ENCODE measurements around the gene CNTNAP2. TPM values are rescaled to one million over a fixed set of nuclear protein-coding genes. Genes with fewer than 3 reads are reported as not detected.
A peak's percentile ranks its signal among the peaks of the same experiment; 100 is the strongest.

Gene CNTNAP2
- total and polyA plus RNA-seq, 9 of the 15 experiments (the other 6 are each of a cell fraction or from before 2014, with no cell fraction given): 0.04 to 0.62 (median 0.09) TPM; not detected in 4

- TF ChIP-seq E2F8 (IDR thresholded peaks at IDR 0.05; ENCODE audit: low read depth, partially characterized antibody) (no peak), ETV6 (IDR thresholded peaks at IDR 0.05; ENCODE audit: borderline replicate concordance in 1 of 2, low read depth in 2 of 2, low read length in 1 of 2) (no peak), ETV6 (CRISPR knock-in tag; IDR thresholded peaks at IDR 0.05; ENCODE audit: borderline replicate concordance) (no peak), ZNF224 (CRISPR knock-in tag; IDR thresholded peaks at IDR 0.05) (no peak), THRA (IDR thresholded peaks at IDR 0.05) (no peak), ID3 (CRISPR knock-in tag; IDR thresholded peaks at IDR 0.05) (no peak), ID3 (tag; IDR thresholded peaks at IDR 0.05) (no peak), NFE2 (IDR thresholded peaks at IDR 0.05; ENCODE audit: low read depth) (peak; percentile 76), ZNF668 (CRISPR knock-in tag; IDR thresholded peaks at IDR 0.05) (no peak), STAT5A (IDR thresholded peaks at IDR 0.05; ENCODE audit: borderline replicate concordance, low read length) (0 out of 2 replicates have a peak, but pooled peaks have one; percentile 24), DNMT1 (IDR thresholded peaks at IDR 0.05) (no peak), TFAP4 (CRISPR knock-in tag; IDR thresholded peaks at IDR 0.05; ENCODE audit: borderline replicate concordance) (no peak), DPF2 (IDR thresholded peaks at IDR 0.05) (peak; percentile 54), HDAC3 (IDR thresholded peaks at IDR 0.05; ENCODE audit: borderline replicate concordance, partially characterized antibody) (no peak), PRPF4 (IDR thresholded peaks at IDR 0.05; ENCODE audit: insufficient read depth, low read depth, low read length, poor library complexity, severe bottlenecking) (no peak), HMG20B (CRISPR knock-in tag; IDR thresholded peaks at IDR 0.05) (no peak), TOE1 (IDR thresholded peaks at IDR 0.05; ENCODE audit: borderline replicate concordance) (no peak), TOE1 (CRISPR knock-in tag; IDR thresholded peaks at IDR 0.05; ENCODE audit: borderline replicate concordance, low read depth) (no peak), ZC3H11A (IDR thresholded peaks at IDR 0.05; ENCODE audit: low read depth, low read length) (no peak), RBM25 (IDR thresholded peaks at IDR 0.05; ENCODE audit: low read depth, low read length, severe bottlenecking) (no peak), ZNF3 (CRISPR knock-in tag; IDR thresholded peaks at IDR 0.05) (no peak), MAZ (CRISPR knock-in tag; conservative IDR thresholded peaks at IDR 0.05 in 1 of 2, IDR thresholded peaks at IDR 0.05 in 1 of 2) (no peak), NELFE (IDR thresholded peaks at IDR 0.05; ENCODE audit: insufficient read depth, insufficient read length) (no peak), NCOA1 (IDR thresholded peaks at IDR 0.05; ENCODE audit: low read depth) (no peak), PPARD (CRISPR knock-in tag; IDR thresholded peaks at IDR 0.05) (no peak)
Measured at GRCh38 chr7:148191391-148192065, 2074.9 kb downstream of the CNTNAP2 start (continued).
